Stimulated activated CD8-positive, alpha-beta memory T cell treated with anti-CD3 and anti-CD28 coated beads, Interleukin-2, amount 100 ng/mL, for 48 hours (primary cell): Measurements from ENCODE around the gene TAS1R1.
A peak's percentile ranks its signal among the peaks of the same experiment; 100 is the strongest.
"Not testable (repeated sequence)": the region's sequence is repeated elsewhere in the genome, so short reads cannot be mapped to it uniquely, and the experiment has no call there.

Experiments
- DNase-seq, 2 donors: peaks; one replicate each; pipeline ENCODE4 v3.0.0-alpha.2; 2020; ENCODE audit warnings: low read depth in 2 of 2

Gene TAS1R1

GRCh38 chr1:6588893-6589520 is 33.9 kb downstream of the TAS1R1 start:
- no peak for DNase-seq

GRCh38 chr1:6590046-6590445 is 34.9 kb downstream of the TAS1R1 start:
- no peak for DNase-seq

GRCh38 chr1:6591222-6591621 is 36.1 kb downstream of the TAS1R1 start:
- DNase-seq: no peak

- no peak for DNase-seq
Measured at GRCh38 chr1:6591644-6592043, 36.5 kb downstream of the TAS1R1 start.

GRCh38 chr1:6592441-6592840 is 37.3 kb downstream of the TAS1R1 start:
- DNase-seq: no peak

GRCh38 chr1:6592865-6593593 is 37.9 kb downstream of the TAS1R1 start:
- DNase-seq: no peak

GRCh38 chr1:6593810-6594209 is 38.7 kb downstream of the TAS1R1 start:
- no peak for DNase-seq

- no peak for DNase-seq
Measured at GRCh38 chr1:6594977-6595740, 40.1 kb downstream of the TAS1R1 start.

GRCh38 chr1:6596351-6596750 is 41.2 kb downstream of the TAS1R1 start:
- DNase-seq: no peak

- no peak for DNase-seq
Measured at GRCh38 chr1:6596886-6597776, 42.0 kb downstream of the TAS1R1 start.

- DNase-seq: no peak
Measured at GRCh38 chr1:6597777-6598131, 42.6 kb downstream of the TAS1R1 start.

- peak; percentile 29 to 49 for DNase-seq
Measured at GRCh38 chr1:6599141-6599975, 44.3 kb downstream of the TAS1R1 start.

GRCh38 chr1:6599991-6600390 is 44.9 kb downstream of the TAS1R1 start:
- not testable (repeated sequence) for DNase-seq

GRCh38 chr1:6600410-6601048 is 45.4 kb downstream of the TAS1R1 start:
- no peak for DNase-seq

GRCh38 chr1:6601049-6601922 is 46.2 kb downstream of the TAS1R1 start:
- DNase-seq: peak; percentile 60 to 78

GRCh38 chr1:6601923-6602668 is 47.0 kb downstream of the TAS1R1 start:
- no peak for DNase-seq

GRCh38 chr1:6602669-6603237 is 47.6 kb downstream of the TAS1R1 start, which contains the start of gene KLHL21:
TSS of gene KLHL21 (minus strand) at chr1:6602869. CDS start at chr1:6602817, 52 bp downstream.
- DNase-seq: peak; percentile 85 to 91

- DNase-seq: peak; percentile 37 to 40
Measured at GRCh38 chr1:6603238-6603914, 48.3 kb downstream of the TAS1R1 start.
